ENCODE results near the gene ANTXRL. TPM values are rescaled to one million over a fixed set of nuclear protein-coding genes. Genes with fewer than 3 reads are reported as not detected.

Gene ANTXRL
- polyA plus RNA-seq, 1 of the 3 experiments (the other 2 are of a cell fraction) = not detected

DNA sequence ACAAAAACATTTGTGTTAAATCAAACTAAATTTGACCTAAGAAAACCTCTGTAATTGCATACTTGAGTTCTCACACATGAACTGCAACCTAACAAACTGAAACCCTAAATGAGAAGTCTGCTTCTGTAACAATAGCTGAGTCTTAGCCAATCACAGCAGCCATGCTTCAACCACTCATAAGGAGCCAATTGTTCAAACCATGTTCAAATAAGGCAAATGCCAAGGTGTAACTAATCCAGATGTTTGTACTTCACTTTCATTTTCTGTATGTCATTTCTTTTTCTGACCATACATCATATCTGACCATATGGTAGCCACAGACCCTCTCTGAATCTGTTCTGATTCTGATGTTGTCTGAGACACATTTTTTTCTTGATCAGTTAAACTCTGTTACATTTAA is 47.5 kb upstream of the ANTXRL start:
- TF ChIP-seq GABPA (IDR thresholded peaks at IDR 0.05; ENCODE audit: low read depth) (no peak), TCF12 (IDR thresholded peaks at IDR 0.05) (no peak), EZH2phosphoT487 (IDR thresholded peaks at IDR 0.05; ENCODE audit: borderline replicate concordance, low read depth) (no peak), MEF2A (IDR thresholded peaks at IDR 0.05; ENCODE audit: borderline replicate concordance, low read depth) (no peak), SIN3A (IDR thresholded peaks at IDR 0.05; ENCODE audit: borderline replicate concordance, low read depth, low read length) (no peak), EP300 (IDR thresholded peaks at IDR 0.05; ENCODE audit: borderline replicate concordance in 1 of 2, low read depth in 1 of 2, low read length in 1 of 2) (no peak), MXI1 (IDR thresholded peaks at IDR 0.05; ENCODE audit: low read depth, low read length) (no peak), NRF1 (IDR thresholded peaks at IDR 0.05; ENCODE audit: low read depth, low read length) (no peak), RFX5 (IDR thresholded peaks at IDR 0.05; ENCODE audit: low read length) (no peak), FOSL2 (IDR thresholded peaks at IDR 0.05; ENCODE audit: borderline replicate concordance, low read depth) (no peak), CHD2 (IDR thresholded peaks at IDR 0.05; ENCODE audit: low read length, partially characterized antibody) (no peak), FOXJ3 (CRISPR knock-in tag; IDR thresholded peaks at IDR 0.05) (no peak)
- TF ChIP-seq, protein P1, sequence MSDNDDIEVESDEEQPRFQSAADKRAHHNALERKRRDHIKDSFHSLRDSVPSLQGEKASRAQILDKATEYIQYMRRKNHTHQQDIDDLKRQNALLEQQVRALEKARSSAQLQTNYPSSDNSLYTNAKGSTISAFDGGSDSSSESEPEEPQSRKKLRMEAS (IDR thresholded peaks at IDR 0.05; ENCODE audit: low read depth) = no peak
- TF ChIP-seq, protein P2, sequence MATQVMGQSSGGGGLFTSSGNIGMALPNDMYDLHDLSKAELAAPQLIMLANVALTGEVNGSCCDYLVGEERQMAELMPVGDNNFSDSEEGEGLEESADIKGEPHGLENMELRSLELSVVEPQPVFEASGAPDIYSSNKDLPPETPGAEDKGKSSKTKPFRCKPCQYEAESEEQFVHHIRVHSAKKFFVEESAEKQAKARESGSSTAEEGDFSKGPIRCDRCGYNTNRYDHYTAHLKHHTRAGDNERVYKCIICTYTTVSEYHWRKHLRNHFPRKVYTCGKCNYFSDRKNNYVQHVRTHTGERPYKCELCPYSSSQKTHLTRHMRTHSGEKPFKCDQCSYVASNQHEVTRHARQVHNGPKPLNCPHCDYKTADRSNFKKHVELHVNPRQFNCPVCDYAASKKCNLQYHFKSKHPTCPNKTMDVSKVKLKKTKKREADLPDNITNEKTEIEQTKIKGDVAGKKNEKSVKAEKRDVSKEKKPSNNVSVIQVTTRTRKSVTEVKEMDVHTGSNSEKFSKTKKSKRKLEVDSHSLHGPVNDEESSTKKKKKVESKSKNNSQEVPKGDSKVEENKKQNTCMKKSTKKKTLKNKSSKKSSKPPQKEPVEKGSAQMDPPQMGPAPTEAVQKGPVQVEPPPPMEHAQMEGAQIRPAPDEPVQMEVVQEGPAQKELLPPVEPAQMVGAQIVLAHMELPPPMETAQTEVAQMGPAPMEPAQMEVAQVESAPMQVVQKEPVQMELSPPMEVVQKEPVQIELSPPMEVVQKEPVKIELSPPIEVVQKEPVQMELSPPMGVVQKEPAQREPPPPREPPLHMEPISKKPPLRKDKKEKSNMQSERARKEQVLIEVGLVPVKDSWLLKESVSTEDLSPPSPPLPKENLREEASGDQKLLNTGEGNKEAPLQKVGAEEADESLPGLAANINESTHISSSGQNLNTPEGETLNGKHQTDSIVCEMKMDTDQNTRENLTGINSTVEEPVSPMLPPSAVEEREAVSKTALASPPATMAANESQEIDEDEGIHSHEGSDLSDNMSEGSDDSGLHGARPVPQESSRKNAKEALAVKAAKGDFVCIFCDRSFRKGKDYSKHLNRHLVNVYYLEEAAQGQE (IDR thresholded peaks at IDR 0.05; ENCODE audit: low read depth, low read length) = no peak
- no peaks in the 10 kb centered on the region for H3K27me3 ChIP-seq (ENCODE audit: insufficient read depth)
- H3K4me2 ChIP-seq = no peak overlapping the region
- no peaks in the 10 kb centered on the region for H3K9me3 ChIP-seq
- H3K79me2 ChIP-seq (ENCODE audit: insufficient read depth) = no peaks in the 10 kb centered on the region
- ChIA-PET POLR2A (no interaction called here), CTCF (interaction anchor here (0.8 to 3.6 kb wide), 5 partner anchors 9 to 19 kb away, joined by 3 to 28 read pairs (median 4); no protein-coding TSS in a partner anchor)
- H3K27ac ChIP-seq (ENCODE audit: low read depth in 2 of 2, low read length in 1 of 2) = no peak overlapping the region
- DNase-seq = no peak
- H3K9ac ChIP-seq = no peak overlapping the region
- peaks cover 0 to 10% of the 10 kb centered on the region in 2 experiments; a peak in 1 of 4 replicates for H3K4me1 ChIP-seq (ENCODE audit: control insufficient read depth in 1 of 2, insufficient read depth in 2 of 2, low read depth in 1 of 2, low read length in 1 of 2)
- no peaks in the 10 kb centered on the region for H3K9me2 ChIP-seq
- no peaks in the 10 kb centered on the region for H3K36me3 ChIP-seq (replicated peaks in 1 of 2; ENCODE audit: control insufficient read depth in 1 of 2, insufficient read depth in 2 of 2, low read length in 1 of 2)
- no peak overlapping the region for H3K4me3 ChIP-seq (ENCODE audit: low read depth in 2 of 2, low read length in 1 of 2)
- H4K20me1 ChIP-seq (ENCODE audit: insufficient read depth) = no peaks in the 10 kb centered on the region
- no peaks in the 10 kb centered on the region for H3F3A ChIP-seq (replicated peaks; ENCODE audit: insufficient read depth)
- no peak overlapping the region; the same call in 1 of the 2 replicates for H2AFZ ChIP-seq (ENCODE audit: low read depth)
